G401.6 (cell line): ENCODE data around the gene MSRB1.
A peak's percentile ranks its signal among the peaks of the same experiment; 100 is the strongest.

ENCODE experiments used
- FAIRE-seq: peaks from 2 replicates; lab custom pipeline; 2012; peaks lifted over from hg19 to GRCh38; lab: Jason Lieb, UNC

MSRB1 gene

GRCh38 chr16:1942810-1943726 is at the start of gene MSRB1:
Gene MSRB1 (minus strand): TSS chr16:1943199. CDS start chr16:1943156, 43 bp downstream.
- FAIRE-seq = peak; percentile 98

- no peak for FAIRE-seq
These were observed 49.1 kb upstream of the MSRB1 start for GRCh38 chr16:1991948-1992703.

- no peak for FAIRE-seq
These were observed 48.6 kb upstream of the MSRB1 start for GRCh38 chr16:1991588-1991947.

GRCh38 chr16:1991135-1991551 is 48.1 kb upstream of the MSRB1 start:
- FAIRE-seq = no peak

- FAIRE-seq = no peak
These were observed 47.5 kb upstream of the MSRB1 start for GRCh38 chr16:1990351-1991134.

- no peak for FAIRE-seq
These were observed 47.0 kb upstream of the MSRB1 start for GRCh38 chr16:1990101-1990350.

- no peak for FAIRE-seq
These were observed 46.5 kb upstream of the MSRB1 start, which contains the start of gene SYNGR3 for GRCh38 chr16:1989209-1990100. Gene SYNGR3 (plus strand): TSS chr16:1989970. CDS start chr16:1990103, 133 bp downstream.

- no peak for FAIRE-seq
These were observed 44.2 kb upstream of the MSRB1 start for GRCh38 chr16:1987198-1987597.

GRCh38 chr16:1985466-1986150 is 42.6 kb upstream of the MSRB1 start:
- no peak for FAIRE-seq

- no peak for FAIRE-seq
These were observed 41.6 kb upstream of the MSRB1 start for GRCh38 chr16:1984347-1985225.

GRCh38 chr16:1983544-1984346 is 40.7 kb upstream of the MSRB1 start, which contains the start of gene GFER:
Gene GFER (plus strand): TSS chr16:1984193. CDS start chr16:1984219, 26 bp downstream.
- FAIRE-seq = no peak

- no peak for FAIRE-seq
These were observed 40.1 kb upstream of the MSRB1 start for GRCh38 chr16:1982991-1983543.

GRCh38 chr16:1982013-1982433 is 39.0 kb upstream of the MSRB1 start:
- no peak for FAIRE-seq

- no peak for FAIRE-seq
These were observed 38.4 kb upstream of the MSRB1 start, which contains the start of gene NOXO1 for GRCh38 chr16:1981398-1981836. Gene NOXO1 (minus strand): TSS chr16:1981469. CDS start chr16:1981179, 290 bp downstream.

- no peak for FAIRE-seq
These were observed 37.7 kb upstream of the MSRB1 start for GRCh38 chr16:1980770-1981087.

GRCh38 chr16:1980030-1980769 is 37.2 kb upstream of the MSRB1 start:
- FAIRE-seq = no peak

GRCh38 chr16:1979271-1980029 is 36.5 kb upstream of the MSRB1 start:
- no peak for FAIRE-seq
